Measurements from ENCODE around the gene SLC4A5.
"Not testable (repeated sequence)": the region's sequence is repeated elsewhere in the genome, so short reads cannot be mapped to it uniquely, and the experiment has no call there.

The SLC4A5 gene

GRCh38 chr2:74198461-74199274 is 144.5 kb downstream of the SLC4A5 start, which contains the start of gene MTHFD2:
Gene MTHFD2 (plus strand): TSS chr2:74198615. CDS start chr2:74198642, 27 bp downstream.
- DNase-seq (ENCODE audit: low read depth, low spot score), result peak; percentile 89

GRCh38 chr2:74198023-74198460 is 145.2 kb downstream of the SLC4A5 start:
- no peak for DNase-seq (ENCODE audit: low read depth, low spot score)

GRCh38 chr2:74197049-74197448 is 146.2 kb downstream of the SLC4A5 start:
- DNase-seq (ENCODE audit: low read depth, low spot score), result no peak

- no peak for DNase-seq (ENCODE audit: low read depth, low spot score)
Measured at GRCh38 chr2:74194799-74195198, 148.4 kb downstream of the SLC4A5 start.

GRCh38 chr2:74191596-74192380 is 151.4 kb downstream of the SLC4A5 start:
- no peak for DNase-seq (ENCODE audit: low read depth, low spot score)

- no peak for DNase-seq (ENCODE audit: low read depth, low spot score)
Measured at GRCh38 chr2:74188696-74189095, 154.5 kb downstream of the SLC4A5 start.

- no peak for DNase-seq (ENCODE audit: low read depth, low spot score)
Measured at GRCh38 chr2:74188018-74188601, 155.1 kb downstream of the SLC4A5 start.

GRCh38 chr2:74186706-74187105 is 156.5 kb downstream of the SLC4A5 start:
- DNase-seq (ENCODE audit: low read depth, low spot score), result not testable (repeated sequence)

GRCh38 chr2:74186038-74186437 is 157.2 kb downstream of the SLC4A5 start:
- no peak for DNase-seq (ENCODE audit: low read depth, low spot score)

- no peak for DNase-seq (ENCODE audit: low read depth, low spot score)
Measured at GRCh38 chr2:74183878-74184277, 159.3 kb downstream of the SLC4A5 start.

GRCh38 chr2:74181739-74182138 is 161.5 kb downstream of the SLC4A5 start:
- no peak for DNase-seq (ENCODE audit: low read depth, low spot score)

GRCh38 chr2:74179063-74179865 is 164.0 kb downstream of the SLC4A5 start:
- no peak for DNase-seq (ENCODE audit: low read depth, low spot score)

GRCh38 chr2:74178211-74179062 is 164.8 kb downstream of the SLC4A5 start, which contains the start of gene MOB1A:
Gene MOB1A (minus strand): TSS chr2:74178879. CDS start chr2:74178674, 205 bp downstream.
- peak; percentile 93 for DNase-seq (ENCODE audit: low read depth, low spot score)

- DNase-seq (ENCODE audit: low read depth, low spot score), result no peak
Measured at GRCh38 chr2:74177696-74178095, 165.5 kb downstream of the SLC4A5 start.

GRCh38 chr2:74174909-74175308 is 168.3 kb downstream of the SLC4A5 start:
- no peak for DNase-seq (ENCODE audit: low read depth, low spot score)

- DNase-seq (ENCODE audit: low read depth, low spot score), result no peak
Measured at GRCh38 chr2:74168739-74169138, 174.5 kb downstream of the SLC4A5 start.
